ENCODE results near the gene MACROD2.
"Not testable (repeated sequence)": the region's sequence is repeated elsewhere in the genome, so short reads cannot be mapped to it uniquely, and the experiment has no call there.

MACROD2 gene

GRCh38 chr20:15742627-15743026 is 1747.3 kb downstream of the MACROD2 start:
- DNase-seq (ENCODE audit: low read depth): no peak

GRCh38 chr20:15756002-15756753 is 1760.9 kb downstream of the MACROD2 start:
- no peak for DNase-seq (ENCODE audit: low read depth)

- no peak for DNase-seq (ENCODE audit: low read depth)
Measured at GRCh38 chr20:15756754-15757115, 1761.4 kb downstream of the MACROD2 start.

- DNase-seq (ENCODE audit: low read depth): no peak
Measured at GRCh38 chr20:15759594-15759993, 1764.3 kb downstream of the MACROD2 start.

- DNase-seq (ENCODE audit: low read depth): no peak
Measured at GRCh38 chr20:15760001-15760621, 1764.8 kb downstream of the MACROD2 start.

GRCh38 chr20:15763366-15763765 is 1768.0 kb downstream of the MACROD2 start:
- DNase-seq (ENCODE audit: low read depth): peak; percentile 1

GRCh38 chr20:15767586-15767985 is 1772.3 kb downstream of the MACROD2 start:
- DNase-seq (ENCODE audit: low read depth): no peak

GRCh38 chr20:15767999-15768741 is 1772.9 kb downstream of the MACROD2 start:
- no peak for DNase-seq (ENCODE audit: low read depth)

- no peak for DNase-seq (ENCODE audit: low read depth)
Measured at GRCh38 chr20:15772826-15773225, 1777.5 kb downstream of the MACROD2 start.

- no peak for DNase-seq (ENCODE audit: low read depth)
Measured at GRCh38 chr20:15774926-15775325, 1779.6 kb downstream of the MACROD2 start.

GRCh38 chr20:15776770-15777466 is 1781.6 kb downstream of the MACROD2 start:
- no peak for DNase-seq (ENCODE audit: low read depth)

GRCh38 chr20:15784020-15784419 is 1788.7 kb downstream of the MACROD2 start:
- DNase-seq (ENCODE audit: low read depth): no peak

- DNase-seq (ENCODE audit: low read depth): no peak
Measured at GRCh38 chr20:15789079-15789478, 1793.8 kb downstream of the MACROD2 start.

GRCh38 chr20:15792855-15793254 is 1797.5 kb downstream of the MACROD2 start:
- no peak for DNase-seq (ENCODE audit: low read depth)

- no peak for DNase-seq (ENCODE audit: low read depth)
Measured at GRCh38 chr20:15794409-15794808, 1799.1 kb downstream of the MACROD2 start.

- no peak for DNase-seq (ENCODE audit: low read depth)
Measured at GRCh38 chr20:15795305-15796019, 1800.1 kb downstream of the MACROD2 start.

- DNase-seq (ENCODE audit: low read depth): peak; percentile 39
Measured at GRCh38 chr20:15799871-15800270, 1804.6 kb downstream of the MACROD2 start.

GRCh38 chr20:15802020-15802419 is 1806.7 kb downstream of the MACROD2 start:
- no peak for DNase-seq (ENCODE audit: low read depth)

GRCh38 chr20:15805154-15805553 is 1809.8 kb downstream of the MACROD2 start:
- DNase-seq (ENCODE audit: low read depth): no peak

- DNase-seq (ENCODE audit: low read depth): no peak
Measured at GRCh38 chr20:15806105-15806504, 1810.8 kb downstream of the MACROD2 start.

- no peak for DNase-seq (ENCODE audit: low read depth)
Measured at GRCh38 chr20:15807271-15807670, 1812.0 kb downstream of the MACROD2 start.

GRCh38 chr20:15807771-15808170 is 1812.5 kb downstream of the MACROD2 start:
- DNase-seq (ENCODE audit: low read depth): not testable (repeated sequence)

Data from iris pigment epithelial cell (primary cell).